K562 (cell line): ENCODE measurements around the gene ANKS1A. TPM values are rescaled to one million over a fixed set of nuclear protein-coding genes. Genes with fewer than 3 reads are reported as not detected.

Source experiments
- ATAC-seq: fragments of 200-7000 bp; cut with Tn5 transposase; 3 replicates; pipeline ENCODE4 v1.9.1; 2020; ENCODE audit warnings: moderate library complexity
- BruUV-seq: library from RNA; stranded (reverse); fragments of 400-500 nt; replicated peaks from 2 replicates; lab custom pipeline; 2021; lab: Mats Ljungman, UMichigan
- CTCF ChIA-PET: fragments of 300-600 bp; formaldehyde crosslinking; extraction: SDS; loops from one replicate; lab custom pipeline; 2021; ENCODE audit warnings: low intra/inter-chr PET ratio; lab: Yijun Ruan, JAX
- POLR2A ChIA-PET: fragments of 300-600, 350-650 bp; sonication (Branson Sonifier 250); formaldehyde crosslinking; extraction: SDS; loops from one replicate; lab custom pipeline; 2021; ENCODE audit warnings: antibody characterized with exemption, inconsistent platforms; lab: Yijun Ruan, JAX
- DNase-seq, 4 experiments: peaks; one replicate each; pipeline versions ENCODE4 v3.0.0 to v3.0.0-alpha.2; 2011 to 2018; ENCODE audit warnings: low spot score in 3 of 4, mixed read lengths in 3 of 4; ENCODE audit errors: extremely low read depth in 1 of 4
- FAIRE-seq: peaks from 2 replicates; lab custom pipeline; 2011; peaks lifted over from hg19 to GRCh38; lab: Jason Lieb, UNC
- H2AFZ ChIP-seq: 2 replicates; pipeline ENCODE4 v1.6.0; 2011; ENCODE audit warnings: low read depth, low read length, control low read depth, inconsistent platforms
- H3K27ac ChIP-seq: fragments of 200-600 bp; 3 replicates; pipeline ENCODE4 v1.8.0; 2011; ENCODE audit warnings: low read depth, mild to moderate bottlenecking, control low read depth, inconsistent platforms, low read length, moderate library complexity, mixed read lengths; ENCODE audit errors: extremely low read depth
- H3K27me3 ChIP-seq, 2 experiments: fragments of 300-600 bp in 1 of 2; 2 replicates in 1 of 2; 3 replicates in 1 of 2; pipeline versions ENCODE4 v1.6.0 to v1.8.0; 2011; ENCODE audit warnings: inconsistent platforms in 2 of 2, low read length in 2 of 2, mild to moderate bottlenecking in 1 of 2, mixed read lengths in 1 of 2, moderate library complexity in 1 of 2; ENCODE audit not compliant: control insufficient read depth in 2 of 2, insufficient read depth in 2 of 2
- H3K36me3 ChIP-seq: fragments of 300-600 bp; 3 replicates; pipeline ENCODE4 v1.8.0; 2011; ENCODE audit warnings: mild to moderate bottlenecking, low read length, inconsistent platforms; ENCODE audit not compliant: control insufficient read depth, insufficient read depth
- H3K4me1 ChIP-seq, 2 experiments: fragments of 200-600 bp in 1 of 2; replicated peaks in 1 of 2; 2 replicates in 1 of 2; 3 replicates in 1 of 2; pipeline versions ENCODE4 v1.5.1 to v1.8.0; 2011; ENCODE audit warnings: inconsistent platforms in 2 of 2, low read length in 2 of 2, mild to moderate bottlenecking in 1 of 2, mixed read lengths in 1 of 2, moderate library complexity in 1 of 2; ENCODE audit not compliant: control insufficient read depth in 2 of 2, insufficient read depth in 2 of 2
- H3K4me2 ChIP-seq: 2 replicates; pipeline ENCODE4 v1.6.1; 2011; ENCODE audit warnings: low read length, control low read depth, inconsistent platforms, mixed read lengths; ENCODE audit not compliant: insufficient read depth
- H3K4me3 ChIP-seq: fragments of 200-600 bp; sonication (generic), shearing (Covaris generic); 2 replicates; pipeline ENCODE4 v1.5.1; 2016; ENCODE audit warnings: control low read depth, inconsistent platforms
- H3K79me2 ChIP-seq: fragments of 200-600 bp; 3 replicates; pipeline ENCODE4 v1.8.0; 2011; ENCODE audit warnings: low read length, inconsistent platforms; ENCODE audit not compliant: control insufficient read depth, insufficient read depth
- H3K9ac ChIP-seq, 2 experiments: 2 replicates each; pipeline versions ENCODE4 v1.6.0 to v1.6.1; 2011; ENCODE audit warnings: low read depth in 2 of 2, low read length in 2 of 2, control low read depth in 1 of 2, inconsistent platforms in 1 of 2, mild to moderate bottlenecking in 1 of 2, mixed read lengths in 1 of 2; ENCODE audit not compliant: insufficient read depth in 1 of 2
- H3K9me1 ChIP-seq: one replicate; pipeline ENCODE4 v1.6.0; 2011; ENCODE audit warnings: inconsistent platforms, mild to moderate bottlenecking, low read length, moderate library complexity; ENCODE audit not compliant: control insufficient read depth, insufficient read depth
- H3K9me3 ChIP-seq: replicated peaks from 2 replicates; pipeline ENCODE4 v1.5.1; 2011; ENCODE audit warnings: low read depth, low read length, inconsistent platforms; ENCODE audit not compliant: control insufficient read depth, insufficient read depth
- H4K20me1 ChIP-seq: replicated peaks from 2 replicates; pipeline ENCODE4 v1.6.1; 2011; ENCODE audit warnings: low read length, inconsistent platforms, mixed read lengths; ENCODE audit not compliant: control insufficient read depth, insufficient read depth
- ATF7 ChIP-seq: fragments of 450-650 bp; IDR thresholded peaks from 2 replicates; pipeline ENCODE4 v1.7.1; 2014; ENCODE audit warnings: mild to moderate bottlenecking, moderate library complexity
- MECOM ChIP-seq: fragments of 250-450 bp; sonication (Bioruptor Pico); IDR thresholded peaks from 2 replicates; pipeline ENCODE4 v1.8.0; 2022; ENCODE audit warnings: inconsistent platforms
- NONO ChIP-seq, 2 experiments: fragments of 200-400 bp in 1 of 2; fragments of 450-650 bp in 1 of 2; formaldehyde crosslinking in 1 of 2; IDR thresholded peaks; 2 replicates each; pipeline ENCODE4 v1.6.1; 2017; ENCODE audit warnings: low read depth in 2 of 2, mild to moderate bottlenecking in 2 of 2, moderate library complexity in 2 of 2, low read length in 1 of 2
- RBM22 ChIP-seq: fragments of 200-400 bp; formaldehyde crosslinking; IDR thresholded peaks from 2 replicates; pipeline ENCODE4 v1.6.1; 2018; ENCODE audit warnings: low read length, low read depth; ENCODE audit not compliant: poor library complexity, severe bottlenecking
- SLC30A9 ChIP-seq: fragments of 250-450 bp; sonication (Bioruptor Pico); IDR thresholded peaks from 2 replicates; pipeline ENCODE4 v1.8.0; 2022; ENCODE audit warnings: mild to moderate bottlenecking, moderate library complexity
- WGBS: fragments of 100-300 bp; shearing (Covaris generic); methylation state at CpG from one replicate; pipeline ENCODE4 v1.1.6; 2016; ENCODE audit warnings: low coverage, mixed read lengths; ENCODE audit not compliant: insufficient coverage; ENCODE audit errors: missing lambda C conversion rate; 5-methylcytosine and 5-hydroxymethylcytosine counted together
- in situ Hi-C: fragments of 300-500 bp; cut with MboI; formaldehyde crosslinking; loops from 4 replicates; pipeline ENCODE4 v1.15.0; 2018; ENCODE audit warnings: inconsistent platforms, mixed read lengths
- intact Hi-C: fragments of 100-400 bp; cut with micrococcal nuclease; formaldehyde crosslinking; loops from 2 replicates; pipeline ENCODE4 v1.14.2; 2022
- polyA plus RNA-seq, 8 experiments: library from polyadenylated mRNA; depleted of rRNA in 4 of 8; stranded (reverse) in 5 of 8; unstranded in 3 of 8; fragments of >200 nt; fragmentation: Nextera tagmentation in 2 of 8; fragmentation: Illumina TruSeq in 1 of 8; extraction: Ambion mirVana in 2 of 8; extraction: Trizol in 1 of 8; gene quantifications; 2 replicates each; pipeline versions ENCODE4 v1.2.1 to v1.2.3, GENCODE V29; 2011 to 2014; ENCODE audit warnings: inconsistent platforms in 1 of 8, missing spikeins in 1 of 8
- total RNA-seq, 7 experiments: library from RNA; depleted of rRNA in 6 of 7; stranded (reverse); fragments of >200 nt in 6 of 7; fragmentation: Illumina TruSeq in 2 of 7; extraction: Trizol in 2 of 7; gene quantifications; 2 replicates each; pipeline versions ENCODE4 v1.2.1 to v1.2.3, GENCODE V29; 2011 to 2021; ENCODE audit warnings: low replicate concordance in 1 of 7
- TF ChIP-seq, protein P1 (sequence below), 2 experiments: fragments of 150-350 bp in 1 of 2; IDR thresholded peaks; 2 replicates each; pipeline ENCODE4 v1.6.1; 2012 to 2016; ENCODE audit warnings: low read depth in 2 of 2, low read length in 2 of 2, mild to moderate bottlenecking in 1 of 2, moderate library complexity in 1 of 2

Gene ANKS1A
- total and polyA plus RNA-seq, 9 of the 15 experiments (the other 6 are each of a cell fraction or from before 2014, with no cell fraction given): 1.1 to 13.8 (median 5.3) TPM

GRCh38 chr6:34993213-34993612, 104.2 kb downstream of the ANKS1A start:
- no TSS peak for BruUV-seq
- Histone ChIP-seq H3K9me3 (no peaks in the 10 kb centered on the region; the same call in 1 of the 2 replicates), H3K9me1 (no peaks in the 10 kb centered on the region), H3K9ac (no peak overlapping the region), H4K20me1 (no peaks in the 10 kb centered on the region), H3K27ac (no peak overlapping the region), H3K4me1 (no peaks in the 10 kb centered on the region), H2AFZ (no peak overlapping the region), H3K36me3 (peaks cover 34% of the 10 kb centered on the region; the same call in 2 of the 3 replicates), H3K79me2 (no peaks in the 10 kb centered on the region), H3K27me3 (no peaks in the 10 kb centered on the region), H3K4me3 (no peak overlapping the region), H3K4me2 (no peak overlapping the region)
- FAIRE-seq (no peak), ATAC-seq (no peak), DNase-seq (no peak)
- POLR2A ChIA-PET: interaction anchor here (0.6 to 1.5 kb wide), 7 partner anchors 9 to 245 kb away, joined by 3 to 5 read pairs (median 4); no protein-coding TSS in a partner anchor
- intact Hi-C loops: no loop called here
- CTCF ChIA-PET: no interaction called here
- WGBS: 73% methylated on average over 3 of the region's 3 CpGs
- TF ChIP-seq SLC30A9 (CRISPR knock-in tag): no peak
- in situ Hi-C loops: loop anchor here (5.0 kb wide), 1 partner anchor 144 kb away; no protein-coding TSS in a partner anchor

DNA sequence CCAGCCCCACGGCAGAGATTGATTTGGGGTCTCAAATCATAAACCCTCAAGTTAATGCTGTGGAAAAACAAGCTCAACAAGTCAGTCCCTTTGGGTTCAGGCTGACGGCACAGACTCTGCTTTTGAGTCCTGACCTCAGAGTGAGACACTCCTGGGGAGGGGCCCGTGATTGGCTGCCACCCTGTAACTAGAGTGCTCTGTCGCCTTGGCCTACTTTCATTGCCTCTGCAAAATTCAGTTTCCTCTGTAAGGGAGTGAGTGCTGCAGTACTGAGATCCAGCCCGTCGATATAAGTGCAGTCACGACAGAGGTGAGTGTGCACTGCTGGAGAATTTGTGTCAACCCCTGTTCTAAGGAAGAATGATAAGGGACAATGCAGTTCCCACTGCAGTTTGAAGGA, 105.6 kb downstream of the ANKS1A start:
- no peaks in the 10 kb centered on the region for H3K27me3 ChIP-seq
- peaks cover 23% of the 10 kb centered on the region; the same call in 2 of the 3 replicates for H3K36me3 ChIP-seq
- 72% methylated on average over 7 of the region's 7 CpGs for WGBS
- H3K27ac ChIP-seq: no peak overlapping the region
- H3K4me1 ChIP-seq: peaks cover 0 to 3% of the 10 kb centered on the region in 2 experiments; a peak in 1 of 5 replicates
- no TSS peak for BruUV-seq
- intact Hi-C loops: no loop called here
- POLR2A ChIA-PET: interaction anchor here (0.7 kb wide), 1 partner anchor 8 kb away, joined by 4 read pairs; no protein-coding TSS in a partner anchor
- no peak overlapping the region for H3K4me2 ChIP-seq
- H4K20me1 ChIP-seq: no peaks in the 10 kb centered on the region
- H3K9me1 ChIP-seq: no peaks in the 10 kb centered on the region
- in situ Hi-C loops: loop anchor here (5.0 kb wide), 1 partner anchor 143 kb away; no protein-coding TSS in a partner anchor
- no peak for DNase-seq
- no peak overlapping the region for H3K4me3 ChIP-seq
- TF ChIP-seq, protein P1, sequence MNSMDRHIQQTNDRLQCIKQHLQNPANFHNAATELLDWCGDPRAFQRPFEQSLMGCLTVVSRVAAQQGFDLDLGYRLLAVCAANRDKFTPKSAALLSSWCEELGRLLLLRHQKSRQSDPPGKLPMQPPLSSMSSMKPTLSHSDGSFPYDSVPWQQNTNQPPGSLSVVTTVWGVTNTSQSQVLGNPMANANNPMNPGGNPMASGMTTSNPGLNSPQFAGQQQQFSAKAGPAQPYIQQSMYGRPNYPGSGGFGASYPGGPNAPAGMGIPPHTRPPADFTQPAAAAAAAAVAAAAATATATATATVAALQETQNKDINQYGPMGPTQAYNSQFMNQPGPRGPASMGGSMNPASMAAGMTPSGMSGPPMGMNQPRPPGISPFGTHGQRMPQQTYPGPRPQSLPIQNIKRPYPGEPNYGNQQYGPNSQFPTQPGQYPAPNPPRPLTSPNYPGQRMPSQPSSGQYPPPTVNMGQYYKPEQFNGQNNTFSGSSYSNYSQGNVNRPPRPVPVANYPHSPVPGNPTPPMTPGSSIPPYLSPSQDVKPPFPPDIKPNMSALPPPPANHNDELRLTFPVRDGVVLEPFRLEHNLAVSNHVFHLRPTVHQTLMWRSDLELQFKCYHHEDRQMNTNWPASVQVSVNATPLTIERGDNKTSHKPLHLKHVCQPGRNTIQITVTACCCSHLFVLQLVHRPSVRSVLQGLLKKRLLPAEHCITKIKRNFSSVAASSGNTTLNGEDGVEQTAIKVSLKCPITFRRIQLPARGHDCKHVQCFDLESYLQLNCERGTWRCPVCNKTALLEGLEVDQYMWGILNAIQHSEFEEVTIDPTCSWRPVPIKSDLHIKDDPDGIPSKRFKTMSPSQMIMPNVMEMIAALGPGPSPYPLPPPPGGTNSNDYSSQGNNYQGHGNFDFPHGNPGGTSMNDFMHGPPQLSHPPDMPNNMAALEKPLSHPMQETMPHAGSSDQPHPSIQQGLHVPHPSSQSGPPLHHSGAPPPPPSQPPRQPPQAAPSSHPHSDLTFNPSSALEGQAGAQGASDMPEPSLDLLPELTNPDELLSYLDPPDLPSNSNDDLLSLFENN (IDR thresholded peaks at IDR 0.05; ENCODE audit: low read depth in 2 of 2, low read length in 2 of 2): no peak
- TF ChIP-seq ATF7 (no peak), NONO (IDR thresholded peaks at IDR 0.05; ENCODE audit: low read depth in 2 of 2, low read length in 1 of 2) (no peak), RBM22 (no peak), MECOM (no peak)
- H3K79me2 ChIP-seq: no peaks in the 10 kb centered on the region
- no peak overlapping the region for H2AFZ ChIP-seq
- no peak for FAIRE-seq
- CTCF ChIA-PET: no interaction called here
- H3K9ac ChIP-seq: no peak overlapping the region
- ATAC-seq: no peak
- no peaks in the 10 kb centered on the region; the same call in 1 of the 2 replicates for H3K9me3 ChIP-seq
